Right renal pelvis (tissue), 4 donors: Measurements from ENCODE around the gene LRRC45. TPM values are rescaled to one million over a fixed set of nuclear protein-coding genes. Genes with fewer than 3 reads are reported as not detected.

Source experiments
- DNase-seq, 4 donors: peaks; one replicate each; pipeline ENCODE4 v3.0.0-alpha.2; 2013; ENCODE audit warnings: low read depth in 4 of 4, low spot score in 3 of 4, missing footprints in 1 of 4
- polyA plus RNA-seq, 4 donors: library from polyadenylated mRNA; unstranded; fragments of 120-200 nt; gene quantifications; one replicate each; pipeline ENCODE4 v1.2.1, GENCODE V29; 2013; ENCODE audit not compliant: insufficient read length in 4 of 4

The LRRC45 gene
- polyA plus RNA-seq, 4 donors: 10.8 to 16.4 (median 11.9) TPM

DNA sequence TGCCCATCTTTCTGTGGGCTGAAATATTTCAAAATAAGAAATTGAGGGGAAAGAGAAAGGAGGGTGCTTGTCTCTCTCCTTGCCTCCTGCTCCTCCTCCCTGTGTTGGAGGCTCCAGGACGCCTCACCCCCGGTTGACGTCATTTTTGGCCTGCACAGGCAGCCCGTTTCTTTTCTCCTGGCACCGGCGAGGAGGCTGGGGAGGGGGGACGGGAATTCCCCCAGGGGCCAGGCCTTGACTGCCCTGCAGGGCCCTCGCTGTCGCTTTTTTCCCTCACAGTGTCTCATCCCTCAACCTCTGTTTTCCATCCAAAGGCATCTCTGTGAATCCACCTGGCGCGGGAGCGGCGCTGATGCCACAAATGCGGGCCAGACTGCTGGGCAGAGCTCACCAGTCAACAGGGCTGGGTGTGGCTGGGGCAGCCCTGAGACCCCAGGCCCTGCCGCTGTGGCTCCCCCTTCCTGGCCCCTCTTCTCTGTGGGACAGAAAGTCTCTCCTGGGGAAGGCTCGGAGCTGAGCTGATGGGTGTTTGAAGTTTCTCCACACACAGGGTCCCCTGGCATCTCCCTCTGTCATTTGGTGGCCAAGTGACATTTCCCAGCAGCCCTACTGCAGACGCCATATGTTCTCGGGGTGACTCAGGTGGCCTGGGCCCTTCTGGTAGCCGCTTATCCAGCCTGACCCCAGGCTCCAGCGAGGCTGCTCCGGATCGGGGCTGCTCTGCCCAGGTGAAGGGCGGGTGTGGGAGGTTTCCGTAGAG is 16.5 kb upstream of the LRRC45 start:
- DNase-seq: no peak

DNA sequence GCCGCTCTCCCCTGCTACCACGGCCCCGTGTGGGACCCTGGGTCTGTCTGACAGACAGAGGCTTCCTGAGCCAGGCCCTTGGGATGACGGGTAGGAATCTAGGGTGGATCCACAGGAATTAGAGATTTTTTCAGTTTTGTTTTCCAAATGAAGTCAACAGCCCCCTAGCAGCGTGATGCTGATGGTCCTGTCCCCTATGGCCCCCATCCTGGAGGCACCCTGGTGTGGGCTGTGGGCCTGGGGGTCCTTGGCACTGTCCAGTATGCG is 15.9 kb upstream of the LRRC45 start:
- DNase-seq: no peak

DNA sequence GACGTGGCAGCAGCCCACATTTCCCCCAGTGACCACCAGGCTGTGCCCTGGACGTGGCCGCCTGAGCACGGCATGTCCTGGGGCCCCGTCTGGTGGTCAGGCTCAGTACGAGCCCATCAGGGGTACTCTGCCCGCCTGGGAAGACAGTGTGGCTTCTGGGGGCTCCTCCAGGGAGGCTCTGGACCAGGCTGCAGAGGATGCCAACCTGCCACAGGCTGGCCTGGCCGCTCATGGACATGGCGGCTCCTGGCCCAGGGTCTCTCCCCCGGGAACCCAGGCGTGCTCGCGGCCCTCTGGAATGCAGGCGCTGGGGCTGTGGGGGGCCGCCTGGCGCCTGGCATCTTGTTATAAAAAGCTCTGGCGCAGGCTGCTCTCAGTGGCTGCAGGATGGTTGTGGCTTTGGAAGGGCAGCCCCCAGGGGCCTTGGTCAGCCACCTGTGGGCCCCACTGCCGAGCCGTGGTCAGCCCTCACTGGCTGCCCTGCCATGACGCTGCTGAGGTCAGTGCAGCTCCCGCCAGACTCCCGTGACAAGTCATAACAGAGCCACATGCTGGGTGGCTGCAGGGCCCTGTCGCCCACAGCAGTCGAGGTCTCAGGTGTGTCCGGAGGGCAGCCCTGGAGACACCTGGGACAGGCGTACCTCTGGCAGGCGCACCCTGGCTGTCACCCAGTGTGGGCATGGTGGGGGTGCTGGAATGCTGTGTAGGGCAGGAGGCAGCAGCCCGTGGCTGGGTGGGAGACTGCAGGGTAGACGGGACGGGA is 15.4 kb upstream of the LRRC45 start:
- no peak for DNase-seq

DNA sequence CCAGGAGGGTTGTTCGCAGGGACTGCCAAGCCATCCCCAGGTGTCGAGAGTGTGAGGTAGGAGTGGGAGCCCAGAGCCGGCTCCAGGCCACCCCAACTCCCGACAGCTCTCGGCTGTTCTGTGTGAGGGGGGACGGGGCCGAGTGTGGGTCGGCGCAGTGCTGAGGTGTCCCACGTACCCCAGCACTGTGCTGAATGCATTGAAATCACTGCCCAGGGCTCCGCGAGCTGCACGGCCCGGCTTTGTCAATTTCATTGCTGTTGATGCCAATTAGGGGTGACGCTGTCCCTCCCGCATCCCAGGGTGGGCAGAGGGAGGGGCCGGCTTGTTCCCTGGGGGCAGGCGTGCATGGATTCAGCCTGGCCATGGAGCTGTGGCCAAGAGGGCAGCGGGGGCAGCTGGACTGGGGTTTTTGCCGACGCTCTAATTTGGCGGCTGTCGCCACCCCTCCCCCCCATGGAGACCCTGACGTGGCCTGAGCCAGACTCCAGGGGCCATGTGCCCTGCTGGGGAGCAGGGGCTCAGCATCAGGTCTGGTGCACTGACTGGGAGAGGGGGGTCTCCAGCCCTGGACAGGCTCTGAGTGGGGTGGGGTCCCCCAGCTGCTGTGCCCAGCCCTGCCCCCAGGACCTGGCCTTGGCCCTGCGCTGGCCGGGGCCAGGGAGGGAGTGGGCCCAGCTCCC is 14.7 kb upstream of the LRRC45 start:
- no peak for DNase-seq

DNA sequence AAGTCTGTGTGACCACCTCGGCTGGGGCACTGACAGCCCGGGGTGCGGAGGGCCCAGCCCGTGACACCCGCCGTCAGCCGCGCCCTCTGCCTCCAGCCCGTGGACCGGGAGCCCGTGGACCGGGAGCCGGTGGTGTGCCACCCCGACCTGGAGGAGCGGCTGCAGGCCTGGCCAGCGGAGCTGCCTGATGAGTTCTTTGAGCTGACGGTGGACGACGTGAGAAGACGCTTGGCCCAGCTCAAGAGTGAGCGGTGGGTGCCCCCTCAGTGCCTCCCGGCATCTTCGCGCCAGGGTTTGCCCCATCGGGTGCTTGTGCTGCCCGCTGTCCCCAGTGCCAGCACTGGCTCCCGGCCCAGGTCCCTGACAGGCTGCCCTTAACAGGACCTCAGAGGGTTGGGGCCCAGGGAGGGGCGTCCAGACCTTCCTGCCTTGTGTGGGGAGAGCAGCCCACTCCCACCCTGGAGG is 14.1 kb upstream of the LRRC45 start:
- DNase-seq: no peak

DNA sequence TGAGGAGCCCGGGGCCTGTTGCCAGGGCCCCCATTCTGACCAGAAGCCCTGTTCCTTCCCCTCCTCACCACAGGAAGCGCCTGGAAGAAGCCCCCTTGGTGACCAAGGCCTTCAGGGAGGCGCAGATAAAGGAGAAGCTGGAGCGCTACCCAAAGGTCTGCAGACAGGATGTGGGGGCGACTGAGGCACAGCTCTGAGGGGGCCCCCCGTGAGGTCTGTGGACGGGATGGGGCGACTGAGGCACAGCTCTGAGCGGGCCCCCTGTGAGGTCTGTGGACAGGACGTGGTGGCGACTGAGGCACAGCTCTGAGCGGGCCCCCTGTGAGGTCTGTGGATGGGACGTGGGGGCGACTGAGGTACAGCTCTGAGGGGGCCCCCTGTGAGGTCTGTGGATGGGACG is 13.7 kb upstream of the LRRC45 start:
- DNase-seq: no peak

DNA sequence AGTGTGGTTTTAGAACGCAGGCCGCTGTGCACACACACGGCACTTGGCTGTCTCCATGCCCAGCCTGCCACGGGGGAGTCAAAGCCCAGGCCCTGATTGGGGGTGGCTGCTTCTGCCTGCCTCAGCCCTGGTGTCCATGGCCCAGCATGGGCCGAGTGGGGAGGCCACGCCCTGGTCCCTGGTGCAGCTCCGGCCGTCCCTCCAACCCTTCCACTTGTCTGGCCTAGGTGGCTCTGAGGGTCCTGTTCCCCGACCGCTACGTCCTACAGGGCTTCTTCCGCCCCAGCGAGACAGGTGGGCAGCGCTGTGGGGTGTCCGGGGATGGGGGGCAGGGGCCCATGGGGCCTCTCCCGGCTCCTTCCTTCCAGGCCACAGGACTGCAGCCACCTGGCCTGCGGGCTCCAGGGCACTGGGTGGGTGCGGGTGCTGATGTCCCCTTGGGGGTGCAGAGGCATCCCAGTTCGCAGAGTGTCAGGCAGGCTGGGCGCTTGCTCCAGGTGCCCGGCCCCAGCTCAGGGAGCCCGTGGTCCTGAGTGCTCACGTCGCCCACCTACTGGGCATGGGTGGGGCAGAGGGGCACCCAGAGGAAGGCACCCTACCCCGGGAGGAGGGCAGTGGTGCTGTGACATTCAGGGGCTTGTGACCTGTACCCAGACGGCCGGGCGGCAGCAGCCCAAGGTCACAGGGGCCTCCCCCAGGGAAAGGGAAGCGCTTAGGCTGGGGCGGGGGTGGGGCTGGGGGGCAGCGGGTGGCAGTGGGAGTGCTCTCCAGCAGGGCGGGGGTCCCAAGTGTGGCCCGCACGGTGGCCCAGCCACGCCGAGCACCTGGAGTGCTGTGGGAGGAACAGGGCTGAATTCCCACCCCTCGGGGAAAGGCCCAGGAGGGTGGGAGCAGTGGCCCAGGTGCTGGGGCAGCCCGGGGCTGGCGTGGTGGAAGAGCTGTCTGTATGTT is 12.3 kb upstream of the LRRC45 start:
- no peak for DNase-seq

DNA sequence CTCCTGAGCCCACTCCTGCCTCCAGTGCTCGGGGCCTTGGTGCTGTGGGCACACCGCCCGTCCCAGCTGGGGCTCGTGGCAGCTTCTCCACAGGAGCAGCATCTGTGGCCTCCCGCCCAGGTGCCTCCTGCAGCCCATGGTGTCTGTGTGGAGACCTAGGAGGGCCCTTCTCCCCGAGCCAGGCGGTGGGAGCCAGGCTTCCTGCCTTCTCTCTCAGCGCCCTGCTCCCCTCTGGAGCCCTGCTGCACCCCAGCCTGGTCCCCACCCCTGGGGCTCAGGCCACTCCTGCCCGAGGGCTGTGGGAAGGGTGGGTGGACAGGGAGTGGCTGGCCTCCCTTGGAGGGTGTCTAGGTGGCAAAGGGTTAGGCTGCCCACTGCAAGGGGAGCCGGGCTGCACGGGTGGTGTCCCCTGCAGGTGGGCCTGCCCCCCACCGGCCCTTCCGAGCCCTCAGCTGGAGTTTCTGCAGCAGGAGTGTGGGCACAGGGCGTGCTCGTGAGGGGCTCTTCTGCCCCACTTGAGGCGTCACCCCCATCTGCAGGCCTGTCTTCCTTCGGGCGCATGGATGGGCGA is 11.4 kb upstream of the LRRC45 start:
- no peak for DNase-seq

DNA sequence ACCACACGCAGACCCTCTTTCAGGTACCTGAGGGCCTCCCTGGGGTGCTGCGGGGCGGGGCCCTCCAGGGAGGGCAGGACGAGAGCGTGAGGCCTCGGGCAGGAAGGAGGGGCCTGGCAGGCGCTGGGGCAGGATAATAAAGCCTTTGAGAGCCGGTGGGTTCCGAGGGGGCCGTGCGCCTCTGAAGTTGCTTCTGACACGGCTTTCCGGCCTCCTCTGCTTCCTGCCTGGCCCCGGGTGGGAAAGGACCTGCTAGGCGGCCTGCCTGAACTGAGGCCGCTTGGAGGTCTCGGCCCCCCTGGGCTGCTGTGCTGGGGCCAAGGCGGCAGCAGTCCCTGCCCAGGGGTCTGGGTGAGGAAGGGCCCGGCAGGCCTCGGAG is 10.9 kb upstream of the LRRC45 start:
- no peak for DNase-seq

DNA sequence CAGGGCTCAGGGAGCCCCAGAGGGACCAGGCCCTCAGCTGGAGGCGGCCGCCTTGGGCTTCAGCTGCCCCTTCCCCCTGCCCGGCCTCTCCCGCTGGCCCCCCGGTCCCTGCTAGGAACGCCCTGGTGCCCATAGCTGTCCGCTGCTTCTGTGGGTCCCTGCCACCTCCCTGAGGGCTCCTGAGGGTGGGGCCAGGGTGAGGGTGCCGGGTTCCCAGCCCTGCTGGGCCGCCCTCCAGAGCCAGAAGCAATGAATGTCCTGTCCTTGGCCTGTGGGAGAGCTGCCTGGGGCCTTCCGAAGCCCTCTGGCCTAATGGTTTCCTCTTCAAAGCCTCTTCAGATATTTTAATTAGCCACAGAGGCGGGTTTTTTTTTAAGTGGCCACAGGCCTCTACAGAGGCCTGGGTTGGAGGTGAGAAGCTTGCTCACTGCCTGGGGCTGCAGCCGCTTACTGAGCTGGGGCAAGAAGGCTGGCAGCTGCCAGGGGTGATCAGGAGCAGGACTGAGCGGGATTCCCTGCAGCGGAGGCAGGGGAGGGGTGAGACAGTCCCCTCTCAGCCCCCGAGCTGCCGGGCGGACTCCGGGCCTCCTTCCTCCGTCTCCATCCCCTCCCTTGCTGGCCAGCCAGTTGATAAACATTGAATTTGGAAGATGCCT is 10.3 kb upstream of the LRRC45 start:
- DNase-seq: no peak

DNA sequence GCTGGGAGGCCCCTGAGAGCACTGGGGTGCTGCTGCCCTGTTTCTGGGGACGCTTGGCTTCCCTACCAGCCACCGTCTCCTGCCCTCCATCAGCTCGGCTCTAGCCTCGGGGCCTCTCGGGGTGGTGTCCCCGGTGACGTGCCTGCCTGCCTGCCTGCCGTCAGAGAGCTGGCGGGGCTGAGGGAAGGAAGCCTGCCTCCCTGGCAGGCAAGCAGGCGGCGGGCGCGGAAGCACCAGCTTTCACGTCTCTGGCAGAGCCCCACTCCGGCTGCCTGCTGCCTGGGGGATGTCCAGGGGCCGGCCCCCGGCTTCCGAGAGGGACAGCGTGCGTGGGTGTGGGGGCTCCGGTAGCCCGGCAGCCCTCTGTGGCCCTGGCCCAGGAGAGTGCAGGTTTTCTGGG is 9.8 kb upstream of the LRRC45 start:
- DNase-seq: no peak

DNA sequence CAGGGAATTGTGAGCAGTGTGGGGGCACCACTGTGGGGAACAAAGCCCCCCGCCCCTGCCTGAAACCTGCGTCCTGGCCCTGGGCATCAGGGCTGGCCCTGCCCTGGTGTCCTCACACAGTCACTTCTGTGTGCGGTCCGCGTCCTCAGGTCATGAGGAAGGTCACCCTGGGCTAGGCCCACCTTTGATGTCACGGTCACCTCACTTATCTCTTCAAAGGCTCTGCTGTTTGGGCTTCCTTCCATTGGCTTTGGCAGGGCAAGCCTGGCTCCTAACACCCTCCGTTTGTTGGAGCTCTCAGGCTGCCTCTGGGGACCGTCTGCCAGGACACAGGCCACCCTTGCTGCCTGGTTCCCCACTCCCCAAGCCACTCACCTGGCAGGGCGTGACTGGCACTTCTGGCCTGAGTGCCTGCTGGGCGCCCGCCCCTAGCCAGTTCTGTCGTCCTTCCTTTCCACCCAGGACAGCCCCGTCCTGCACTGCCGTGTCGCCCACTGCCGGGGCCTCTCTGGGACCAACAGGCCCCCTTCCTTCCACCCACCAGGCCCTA is 9.3 kb upstream of the LRRC45 start:
- no peak for DNase-seq

DNA sequence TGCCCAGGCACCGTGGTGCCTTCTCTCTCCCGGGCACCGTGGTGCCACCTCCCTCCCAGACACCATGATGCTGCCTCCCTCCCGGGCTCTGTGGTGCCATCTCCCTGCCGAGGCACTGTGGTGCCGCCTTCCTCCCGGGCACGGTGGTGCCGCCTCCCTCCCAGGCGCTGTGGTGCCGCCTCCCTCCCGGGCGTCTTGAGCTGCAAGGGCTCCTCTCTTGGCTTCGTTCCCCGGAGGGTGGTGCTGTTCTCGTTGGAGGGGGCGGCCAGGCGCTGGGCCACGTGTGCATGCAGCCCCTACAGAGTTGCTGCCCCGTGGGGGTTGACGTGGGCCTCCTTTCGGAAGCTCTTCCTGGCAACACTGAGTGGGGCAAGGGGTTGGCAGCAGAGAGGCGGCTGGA is 8.7 kb upstream of the LRRC45 start:
- DNase-seq: no peak

DNA sequence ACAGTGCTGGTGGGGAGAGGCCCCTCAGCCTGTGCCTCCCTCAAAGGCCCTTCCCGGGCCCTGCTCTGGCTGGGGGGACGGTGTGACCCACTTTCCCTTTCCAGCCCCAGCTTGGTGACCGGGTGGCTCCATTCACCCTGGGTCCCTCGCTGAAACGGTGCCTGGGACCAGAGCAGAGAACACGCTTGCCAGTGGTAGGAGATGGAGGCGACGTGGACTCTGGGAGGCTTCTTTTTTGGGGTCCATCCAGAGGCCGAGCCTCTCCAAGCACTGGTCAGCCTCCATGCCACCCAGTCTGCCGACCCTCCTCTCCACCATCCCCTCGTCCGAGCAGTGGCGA is 8.2 kb upstream of the LRRC45 start:
- DNase-seq: no peak

DNA sequence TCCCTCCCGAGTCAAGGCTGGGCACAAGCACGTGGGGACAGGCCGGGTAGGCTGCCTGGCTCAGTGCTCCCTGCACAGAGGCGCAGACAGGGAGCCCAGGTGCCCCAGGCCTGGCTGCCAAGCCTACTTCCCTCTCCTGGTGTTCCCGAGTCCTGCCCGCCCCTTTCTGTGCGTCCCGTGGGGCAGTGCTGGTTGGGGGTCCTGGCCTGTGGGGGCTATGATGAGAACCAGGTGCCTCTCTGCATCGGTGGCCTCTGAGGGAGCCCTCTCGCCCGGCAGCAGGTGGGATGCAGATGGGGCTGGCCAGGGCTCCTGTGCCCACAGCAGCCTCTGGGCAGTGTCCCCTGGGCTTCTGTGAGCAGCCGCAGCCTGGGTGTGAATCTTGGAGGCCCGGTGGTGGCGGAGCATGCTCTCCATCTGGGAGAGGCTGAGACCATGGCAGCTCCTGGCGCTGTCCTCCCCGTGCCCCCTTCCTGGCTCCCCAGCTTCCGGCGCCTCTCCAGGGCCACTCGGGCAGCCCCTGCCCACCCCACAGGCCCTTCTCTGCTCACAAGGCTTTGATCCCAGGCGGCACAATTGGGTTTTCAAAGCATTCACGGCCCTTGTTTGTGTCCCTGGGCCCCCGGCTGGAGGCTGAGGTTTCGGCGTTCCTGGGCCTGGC is 7.7 kb upstream of the LRRC45 start:
- DNase-seq: no peak

DNA sequence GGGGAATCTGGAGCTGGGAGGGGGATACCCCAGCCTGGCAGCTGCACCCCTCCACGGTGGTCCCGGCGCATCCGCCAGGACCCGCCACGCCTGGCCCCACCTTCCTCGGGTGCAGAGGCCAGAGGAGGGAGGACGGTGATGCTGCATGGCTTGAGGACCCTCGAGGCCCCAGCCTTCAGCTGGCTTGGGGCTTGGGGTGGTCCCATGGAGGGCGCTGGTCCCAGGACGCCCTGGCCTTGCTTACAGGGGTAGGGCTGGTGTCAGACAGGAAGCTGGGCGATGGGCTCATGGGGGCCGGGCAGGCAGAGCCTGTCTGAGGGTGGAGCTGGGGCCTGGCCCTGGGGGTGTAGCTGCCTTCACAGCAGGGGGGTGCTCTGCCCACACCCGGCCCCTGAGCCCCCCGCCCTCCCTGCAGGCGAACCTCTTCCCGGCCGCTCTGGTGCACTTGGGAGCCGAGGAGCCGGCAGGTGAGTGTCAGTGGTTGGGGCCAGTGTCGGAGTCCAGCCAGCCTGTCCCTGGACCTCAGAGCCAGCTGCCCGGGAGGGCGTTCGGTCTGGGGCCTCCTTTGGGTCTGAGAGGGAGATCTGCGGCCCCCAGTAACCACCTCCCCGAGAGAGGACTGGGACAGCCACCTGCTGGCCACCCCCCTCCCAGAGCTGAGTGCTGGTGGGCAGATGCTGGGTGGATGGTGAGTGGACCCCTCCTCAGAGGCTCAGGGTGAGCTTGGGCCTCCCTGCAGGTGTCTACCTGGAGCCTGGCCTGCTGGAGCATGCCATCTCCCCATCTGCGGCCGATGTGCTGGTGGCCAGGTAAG is 6.8 kb upstream of the LRRC45 start:
- DNase-seq: no peak

DNA sequence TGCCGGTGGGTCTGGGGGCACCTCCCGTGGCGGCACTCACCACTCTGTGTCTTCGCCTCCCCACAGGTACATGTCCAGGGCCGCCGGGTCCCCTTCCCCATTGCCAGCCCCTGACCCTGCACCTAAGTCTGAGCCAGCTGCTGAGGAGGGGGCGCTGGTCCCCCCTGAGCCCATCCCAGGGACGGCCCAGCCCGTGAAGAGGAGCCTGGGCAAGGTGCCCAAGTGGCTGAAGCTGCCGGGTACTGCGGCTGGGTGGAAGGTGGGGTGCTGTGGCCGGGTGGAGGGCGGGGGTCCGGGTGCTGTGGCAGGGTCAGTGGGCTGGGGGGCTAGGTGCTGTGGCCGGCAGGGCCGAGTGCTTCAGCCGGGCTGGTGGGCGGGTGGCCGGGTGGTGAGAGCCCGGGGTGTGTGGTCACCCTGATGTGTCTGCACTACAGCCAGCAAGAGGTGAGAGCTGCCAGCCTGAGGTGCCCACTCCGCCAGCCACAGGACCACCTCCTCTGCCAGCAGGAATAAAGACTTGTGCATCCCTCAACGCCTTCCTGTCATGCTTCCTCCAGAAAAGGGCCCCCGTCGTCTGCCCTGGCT is 6.1 kb upstream of the LRRC45 start:
- no peak for DNase-seq

DNA sequence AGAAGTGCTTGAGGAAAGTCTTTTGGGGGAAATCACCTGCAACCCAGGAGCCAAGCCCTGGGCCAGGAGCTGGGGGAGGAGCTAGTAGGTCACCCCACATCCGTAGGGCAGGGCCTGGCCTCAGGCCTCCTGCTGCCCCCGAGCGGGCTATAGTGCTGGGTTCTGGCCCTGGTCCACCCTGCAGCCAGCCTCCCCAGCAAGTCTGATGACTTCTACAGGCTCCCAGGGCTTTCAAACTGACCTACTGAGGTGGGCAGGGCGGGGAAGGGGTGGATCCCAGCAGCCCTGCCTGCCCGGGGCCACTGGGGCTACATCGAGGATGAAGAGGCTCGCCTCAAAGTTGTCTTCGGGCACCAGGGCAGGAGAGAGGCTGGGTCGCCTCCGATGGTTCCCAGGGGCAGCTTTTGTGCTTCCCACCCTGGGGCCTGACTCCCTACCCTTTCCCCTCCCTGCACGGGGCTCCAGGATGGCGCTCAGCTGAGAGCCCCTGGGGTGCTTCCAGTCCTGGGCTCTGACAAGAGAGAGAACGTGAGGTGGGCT is 5.4 kb upstream of the LRRC45 start:
- no peak for DNase-seq
